HG02938 (cell line): ENCODE data around the gene TBC1D7.

Source experiments
- ATAC-seq: cut with Tn5 transposase; IDR thresholded peaks from one replicate; pipeline ENCODE4 v1.9.1; 2021; ENCODE audit warnings: mild to moderate bottlenecking, moderate library complexity; ENCODE audit not compliant: unreplicated experiment

The TBC1D7 gene

GRCh38 chr6:13357551-13358075 lies 29.3 kb upstream of the TBC1D7 start:
- no peak for ATAC-seq

GRCh38 chr6:13355999-13356785 lies 27.9 kb upstream of the TBC1D7 start:
- ATAC-seq: peak; percentile 90

GRCh38 chr6:13355043-13355945 lies 27.0 kb upstream of the TBC1D7 start:
- ATAC-seq: peak; percentile 39

GRCh38 chr6:13354331-13355042 lies 26.1 kb upstream of the TBC1D7 start:
- no peak for ATAC-seq

- no peak for ATAC-seq
Observed at GRCh38 chr6:13352165-13352564, 23.8 kb upstream of the TBC1D7 start.

GRCh38 chr6:13351271-13351670 lies 22.9 kb upstream of the TBC1D7 start:
- ATAC-seq: no peak

- ATAC-seq: no peak
Observed at GRCh38 chr6:13349811-13350506, 21.6 kb upstream of the TBC1D7 start.

- ATAC-seq: no peak
Observed at GRCh38 chr6:13348334-13349113, 20.2 kb upstream of the TBC1D7 start.

GRCh38 chr6:13346245-13346644 lies 17.9 kb upstream of the TBC1D7 start:
- no peak for ATAC-seq

- ATAC-seq: no peak
Observed at GRCh38 chr6:13342414-13343019, 14.2 kb upstream of the TBC1D7 start.

GRCh38 chr6:13339863-13340630 lies 11.7 kb upstream of the TBC1D7 start:
- ATAC-seq: no peak

GRCh38 chr6:13338038-13338437 lies 9.7 kb upstream of the TBC1D7 start:
- no peak for ATAC-seq

GRCh38 chr6:13336553-13336952 lies 8.2 kb upstream of the TBC1D7 start:
- ATAC-seq: no peak

GRCh38 chr6:13334953-13335352 lies 6.6 kb upstream of the TBC1D7 start:
- ATAC-seq: no peak

GRCh38 chr6:13332349-13332706 lies 4.0 kb upstream of the TBC1D7 start:
- ATAC-seq: no peak

GRCh38 chr6:13331516-13332348 lies 3.4 kb upstream of the TBC1D7 start:
- ATAC-seq: no peak

GRCh38 chr6:13328875-13329183 lies 492 bp upstream of the TBC1D7 start:
- ATAC-seq: no peak

GRCh38 chr6:13327691-13328075 lies 654 bp downstream of the TBC1D7 start:
- ATAC-seq: peak; percentile 11
